ENCODE data around the gene RCE1. TPM values are rescaled to one million over a fixed set of nuclear protein-coding genes. Genes with fewer than 3 reads are reported as not detected.

Gene RCE1
- total and polyA plus RNA-seq, 2 donors: 12.2 to 18.7 TPM

- no peak for DNase-seq (ENCODE audit: extremely low spot score)
- Histone ChIP-seq H3K27ac (ENCODE audit: low read depth) (no peak overlapping the region), H3K36me3 (ENCODE audit: insufficient read depth) (no peaks in the 10 kb centered on the region), H3K4me1 (ENCODE audit: insufficient read depth) (no peaks in the 10 kb centered on the region), H3K4me3 (ENCODE audit: low read depth, low read length) (peak overlapping the region; percentile 53)
- 43% methylated on average over 47 of the region's 47 CpGs for WGBS
Measured at GRCh38 chr11:66857234-66857926, 14.1 kb downstream of the RCE1 start.

GRCh38 chr11:66857927-66858185 lies 14.6 kb downstream of the RCE1 start:
- DNase-seq (ENCODE audit: extremely low spot score): no peak
- 94% methylated on average over 19 of the region's 19 CpGs for WGBS

GRCh38 chr11:66858186-66858938 lies 15.1 kb downstream of the RCE1 start:
- Histone ChIP-seq H3K27ac (ENCODE audit: low read depth) (no peak overlapping the region), H3K4me1 (ENCODE audit: insufficient read depth) (no peaks in the 10 kb centered on the region), H3K4me3 (ENCODE audit: low read depth, low read length) (no peak overlapping the region), H3K36me3 (ENCODE audit: insufficient read depth) (no peaks in the 10 kb centered on the region)
- no peak for DNase-seq (ENCODE audit: extremely low spot score)
- WGBS: 95% methylated on average over 62 of the region's 62 CpGs

More at GRCh38 chr11:66857927-66858185, 14.6 kb downstream of the RCE1 start:
- no peaks in the 10 kb centered on the region for H3K36me3 ChIP-seq (ENCODE audit: insufficient read depth)
- no peaks in the 10 kb centered on the region for H3K4me1 ChIP-seq (ENCODE audit: insufficient read depth)
- no peak overlapping the region for H3K4me3 ChIP-seq (ENCODE audit: low read depth, low read length)
- H3K27ac ChIP-seq (ENCODE audit: low read depth): no peak overlapping the region

- Histone ChIP-seq H3K27ac (ENCODE audit: low read depth) (no peak overlapping the region), H3K4me3 (ENCODE audit: low read depth, low read length) (no peak overlapping the region), H3K4me1 (ENCODE audit: insufficient read depth) (no peaks in the 10 kb centered on the region), H3K36me3 (ENCODE audit: insufficient read depth) (no peaks in the 10 kb centered on the region)
- DNase-seq (ENCODE audit: extremely low spot score): no peak
- 86% methylated on average over 29 of the region's 29 CpGs for WGBS
Measured at GRCh38 chr11:66858939-66859685, 15.9 kb downstream of the RCE1 start.

- Histone ChIP-seq H3K27ac (ENCODE audit: low read depth) (no peak overlapping the region), H3K4me1 (ENCODE audit: insufficient read depth) (no peaks in the 10 kb centered on the region), H3K4me3 (ENCODE audit: low read depth, low read length) (no peak overlapping the region), H3K36me3 (ENCODE audit: insufficient read depth) (no peaks in the 10 kb centered on the region)
- no peak for DNase-seq (ENCODE audit: extremely low spot score)
- WGBS: 86% methylated on average over 41 of the region's 41 CpGs
Measured at GRCh38 chr11:66859686-66860448, 16.6 kb downstream of the RCE1 start.

GRCh38 chr11:66860449-66860831 lies 17.2 kb downstream of the RCE1 start:
- H3K27ac ChIP-seq (ENCODE audit: low read depth): no peak overlapping the region
- H3K4me1 ChIP-seq (ENCODE audit: insufficient read depth): no peaks in the 10 kb centered on the region
- no peak for DNase-seq (ENCODE audit: extremely low spot score)
- H3K36me3 ChIP-seq (ENCODE audit: insufficient read depth): no peaks in the 10 kb centered on the region
- H3K4me3 ChIP-seq (ENCODE audit: low read depth, low read length): no peak overlapping the region
- WGBS: 76% methylated on average over 18 of the region's 18 CpGs

- WGBS: 92% methylated on average over 32 of the region's 32 CpGs
- no peak overlapping the region for H3K4me3 ChIP-seq (ENCODE audit: low read depth, low read length)
- DNase-seq (ENCODE audit: extremely low spot score): no peak
- H3K36me3 ChIP-seq (ENCODE audit: insufficient read depth): no peaks in the 10 kb centered on the region
- no peak overlapping the region for H3K27ac ChIP-seq (ENCODE audit: low read depth)
- H3K4me1 ChIP-seq (ENCODE audit: insufficient read depth): no peaks in the 10 kb centered on the region
Measured at GRCh38 chr11:66861038-66861773, 18.0 kb downstream of the RCE1 start.

GRCh38 chr11:66861774-66862558 lies 18.7 kb downstream of the RCE1 start:
- DNase-seq (ENCODE audit: extremely low spot score): no peak

GRCh38 chr11:66862559-66863037 lies 19.4 kb downstream of the RCE1 start:
- Histone ChIP-seq H3K27ac (ENCODE audit: low read depth) (no peak overlapping the region), H3K36me3 (ENCODE audit: insufficient read depth) (no peaks in the 10 kb centered on the region), H3K4me3 (ENCODE audit: low read depth, low read length) (no peak overlapping the region), H3K4me1 (ENCODE audit: insufficient read depth) (no peaks in the 10 kb centered on the region)
- 91% methylated on average over 11 of the region's 11 CpGs for WGBS
- DNase-seq (ENCODE audit: extremely low spot score): no peak

More at GRCh38 chr11:66861774-66862558, 18.7 kb downstream of the RCE1 start:
- WGBS: 88% methylated on average over 30 of the region's 30 CpGs
- H3K4me1 ChIP-seq (ENCODE audit: insufficient read depth): no peaks in the 10 kb centered on the region
- no peaks in the 10 kb centered on the region for H3K36me3 ChIP-seq (ENCODE audit: insufficient read depth)
- H3K4me3 ChIP-seq (ENCODE audit: low read depth, low read length): no peak overlapping the region
- no peak overlapping the region for H3K27ac ChIP-seq (ENCODE audit: low read depth)

- DNase-seq (ENCODE audit: extremely low spot score): no peak
- no peak overlapping the region for H3K4me3 ChIP-seq (ENCODE audit: low read depth, low read length)
- 91% methylated on average over 31 of the region's 31 CpGs for WGBS
- H3K27ac ChIP-seq (ENCODE audit: low read depth): no peak overlapping the region
- H3K4me1 ChIP-seq (ENCODE audit: insufficient read depth): no peaks in the 10 kb centered on the region
- no peaks in the 10 kb centered on the region for H3K36me3 ChIP-seq (ENCODE audit: insufficient read depth)
Measured at GRCh38 chr11:66863428-66864125, 20.3 kb downstream of the RCE1 start.

- H3K4me1 ChIP-seq (ENCODE audit: insufficient read depth): no peaks in the 10 kb centered on the region
- DNase-seq (ENCODE audit: extremely low spot score): no peak
- no peak overlapping the region for H3K4me3 ChIP-seq (ENCODE audit: low read depth, low read length)
- no peaks in the 10 kb centered on the region for H3K36me3 ChIP-seq (ENCODE audit: insufficient read depth)
- no peak overlapping the region for H3K27ac ChIP-seq (ENCODE audit: low read depth)
- 77% methylated on average over 35 of the region's 35 CpGs for WGBS
Measured at GRCh38 chr11:66864172-66864901, 21.1 kb downstream of the RCE1 start.

Measured in urinary bladder (tissue), 4 donors.